Fibroblast of pulmonary artery (primary cell): Measurements from ENCODE around the gene BHLHE40.

Experiments
- DNase-seq: peaks from one replicate; pipeline ENCODE4 v3.0.0-alpha.2; 2010; ENCODE audit warnings: low read depth
- H3K4me3 ChIP-seq: replicated peaks from 2 replicates; pipeline ENCODE4 v1.5.1; 2011; ENCODE audit warnings: low read depth, mild to moderate bottlenecking, control low read depth, low read length, moderate library complexity
- CTCF ChIP-seq: IDR thresholded peaks from 2 replicates; pipeline ENCODE4 v1.5.1; 2011; ENCODE audit warnings: mild to moderate bottlenecking, control low read depth, low read length, inconsistent platforms; ENCODE audit errors: missing control alignments

Gene BHLHE40

GRCh38 chr3:5014391-5014790 lies 35.2 kb downstream of the BHLHE40 start:
- DNase-seq = no peak
- no peak for TF ChIP-seq CTCF
- no peak overlapping the region for H3K4me3 ChIP-seq

GRCh38 chr3:5015056-5015455 lies 35.8 kb downstream of the BHLHE40 start:
- no peak for TF ChIP-seq CTCF
- H3K4me3 ChIP-seq = no peak overlapping the region
- DNase-seq = no peak

GRCh38 chr3:5016211-5017161 lies 37.2 kb downstream of the BHLHE40 start:
- DNase-seq = peak; percentile 68
- TF ChIP-seq CTCF = no peak
- H3K4me3 ChIP-seq = no peak overlapping the region

- TF ChIP-seq CTCF = no peak
- no peak overlapping the region for H3K4me3 ChIP-seq
- peak; percentile 43 for DNase-seq
Measured at GRCh38 chr3:5017925-5018531, 38.8 kb downstream of the BHLHE40 start.

GRCh38 chr3:5019411-5020241 lies 40.4 kb downstream of the BHLHE40 start:
- no peak for TF ChIP-seq CTCF
- no peak overlapping the region for H3K4me3 ChIP-seq
- no peak for DNase-seq

- H3K4me3 ChIP-seq = no peak overlapping the region
- DNase-seq = no peak
- TF ChIP-seq CTCF = no peak
Measured at GRCh38 chr3:5020242-5020722, 41.0 kb downstream of the BHLHE40 start.
